ENCODE data around the gene MYH13.

MYH13 gene

GRCh38 chr17:10323812-10324610 is 48.8 kb downstream of the MYH13 start:
- H3K27me3 ChIP-seq (ENCODE audit: insufficient read depth, low read depth, severe bottlenecking), result no peaks in the 10 kb centered on the region
- no peak for DNase-seq
- H3K36me3 ChIP-seq, result no peaks in the 10 kb centered on the region
- no peak overlapping the region for H3K4me3 ChIP-seq (ENCODE audit: low read depth, low read length)
- no peak overlapping the region for H3K27ac ChIP-seq
- no peak for TF ChIP-seq CTCF (IDR thresholded peaks at IDR 0.05; ENCODE audit: low read depth, low read length)
- no peaks in the 10 kb centered on the region for H3K9me3 ChIP-seq (ENCODE audit: severe bottlenecking)

- no peak overlapping the region for H3K4me3 ChIP-seq (ENCODE audit: low read depth, low read length)
- no peaks in the 10 kb centered on the region for H3K36me3 ChIP-seq
- H3K9me3 ChIP-seq (ENCODE audit: severe bottlenecking), result no peaks in the 10 kb centered on the region
- no peak overlapping the region for H3K27ac ChIP-seq
- DNase-seq, result no peak
- no peak for TF ChIP-seq CTCF (IDR thresholded peaks at IDR 0.05; ENCODE audit: low read depth, low read length)
- H3K27me3 ChIP-seq (ENCODE audit: insufficient read depth, low read depth, severe bottlenecking), result no peaks in the 10 kb centered on the region
Measured at GRCh38 chr17:10318535-10318934, 54.3 kb downstream of the MYH13 start.

- TF ChIP-seq CTCF (IDR thresholded peaks at IDR 0.05; ENCODE audit: low read depth, low read length), result no peak
- Histone ChIP-seq H3K4me3 (ENCODE audit: low read depth, low read length) (no peak overlapping the region), H3K36me3 (no peaks in the 10 kb centered on the region), H3K9me3 (ENCODE audit: severe bottlenecking) (no peaks in the 10 kb centered on the region), H3K27me3 (ENCODE audit: insufficient read depth, low read depth, severe bottlenecking) (no peaks in the 10 kb centered on the region), H3K27ac (no peak overlapping the region)
- DNase-seq, result no peak
Measured at GRCh38 chr17:10317543-10317834, 55.3 kb downstream of the MYH13 start.

- Histone ChIP-seq H3K4me3 (ENCODE audit: low read depth, low read length) (no peak overlapping the region), H3K27me3 (ENCODE audit: insufficient read depth, low read depth, severe bottlenecking) (no peaks in the 10 kb centered on the region), H3K27ac (no peak overlapping the region), H3K36me3 (no peaks in the 10 kb centered on the region), H3K9me3 (ENCODE audit: severe bottlenecking) (no peaks in the 10 kb centered on the region)
- peak; percentile 82 for TF ChIP-seq CTCF (IDR thresholded peaks at IDR 0.05; ENCODE audit: low read depth, low read length)
- DNase-seq, result peak; percentile 48
Measured at GRCh38 chr17:10316801-10317542, 55.8 kb downstream of the MYH13 start.

- DNase-seq, result no peak
- H3K36me3 ChIP-seq, result no peaks in the 10 kb centered on the region
- no peaks in the 10 kb centered on the region for H3K27me3 ChIP-seq (ENCODE audit: insufficient read depth, low read depth, severe bottlenecking)
- no peak for TF ChIP-seq CTCF (IDR thresholded peaks at IDR 0.05; ENCODE audit: low read depth, low read length)
- H3K9me3 ChIP-seq (ENCODE audit: severe bottlenecking), result no peaks in the 10 kb centered on the region
- no peak overlapping the region for H3K4me3 ChIP-seq (ENCODE audit: low read depth, low read length)
- no peak overlapping the region for H3K27ac ChIP-seq
Measured at GRCh38 chr17:10314329-10314728, 58.5 kb downstream of the MYH13 start.
